IgD-negative memory B cell (primary cell): ENCODE measurements around the gene E2F3. TPM values are rescaled to one million over a fixed set of nuclear protein-coding genes. Genes with fewer than 3 reads are reported as not detected.

ENCODE experiments used
- H3K27ac Mint-ChIP-seq, 3 donors: one replicate each; pipeline ENCODE4 v1.8.0; 2020 to 2022; ENCODE audit warnings: mild to moderate bottlenecking in 3 of 3, mixed read lengths in 3 of 3, moderate library complexity in 1 of 3
- H3K27me3 Mint-ChIP-seq: one replicate; pipeline ENCODE4 v1.8.0; 2021; ENCODE audit warnings: mixed read lengths
- H3K36me3 Mint-ChIP-seq: one replicate; pipeline ENCODE4 v1.8.0; 2020; ENCODE audit warnings: mild to moderate bottlenecking, mixed read lengths
- H3K4me1 Mint-ChIP-seq, 3 donors: one replicate each; pipeline ENCODE4 v1.8.0; 2020 to 2022; ENCODE audit warnings: mixed read lengths in 3 of 3, mild to moderate bottlenecking in 1 of 3
- H3K4me3 Mint-ChIP-seq, 4 donors: one replicate each; pipeline ENCODE4 v1.8.0; 2020 to 2022; ENCODE audit warnings: mild to moderate bottlenecking in 4 of 4, mixed read lengths in 4 of 4, moderate library complexity in 3 of 4
- H3K9me3 Mint-ChIP-seq, 3 donors: one replicate each; pipeline ENCODE4 v1.8.0; 2020 to 2021; ENCODE audit warnings: mixed read lengths in 3 of 3, mild to moderate bottlenecking in 1 of 3
- polyA plus RNA-seq: library from polyadenylated mRNA; unstranded; fragments of 300-500 nt; fragmentation: Illumina TruSeq; gene quantifications from one replicate; pipeline ENCODE4 v1.2.3, GENCODE V29; 2021

The E2F3 gene
- polyA plus RNA-seq, 1 donor from 2014 or later: 3.0 TPM

DNA sequence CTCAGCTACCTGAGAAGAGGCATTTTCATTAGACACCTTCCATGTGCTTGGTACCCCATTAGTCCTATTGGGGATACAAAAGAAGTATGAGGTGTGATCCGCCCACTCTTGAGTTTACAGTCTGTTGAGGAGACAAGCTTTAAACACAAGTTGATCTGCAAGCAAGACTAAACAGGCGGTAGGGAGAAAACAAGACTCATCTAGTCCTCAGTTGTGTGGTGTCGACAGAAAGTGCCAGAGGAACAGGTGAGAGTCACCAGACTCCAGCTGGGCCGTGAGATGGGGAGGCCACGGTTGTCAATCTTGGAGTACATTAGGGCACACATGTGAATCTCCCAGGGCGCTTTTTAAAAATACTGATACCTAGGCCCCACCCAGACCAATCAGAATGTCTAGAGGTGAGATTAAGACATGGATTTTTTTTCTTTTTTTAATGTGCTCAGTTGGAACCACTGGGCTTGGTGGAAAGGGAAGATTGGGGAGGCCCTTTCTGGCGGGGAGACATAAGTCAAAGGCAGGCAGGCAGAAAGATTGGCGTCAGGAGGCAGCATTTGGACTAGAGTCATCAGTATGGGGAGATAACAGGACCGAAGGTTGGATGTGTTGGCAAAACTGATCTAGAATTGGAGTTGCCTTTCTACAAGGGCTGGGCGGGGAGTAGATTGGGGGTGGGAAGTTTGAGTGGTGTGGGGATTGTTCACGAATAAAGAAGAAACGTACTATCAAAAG lies 10.4 kb downstream of the E2F3 start:
- peaks cover 9% of the 10 kb centered on the region for H3K36me3 Mint-ChIP-seq
- H3K27ac Mint-ChIP-seq: no peak overlapping the region
- no peaks in the 10 kb centered on the region for H3K27me3 Mint-ChIP-seq
- peaks cover 33 to 42% (median 39%) of the 10 kb centered on the region in 3 donors for H3K4me1 Mint-ChIP-seq
- H3K4me3 Mint-ChIP-seq: peak overlapping the region in 1 of 4 donors; percentile 52
- H3K9me3 Mint-ChIP-seq: no peaks in the 10 kb centered on the region

DNA sequence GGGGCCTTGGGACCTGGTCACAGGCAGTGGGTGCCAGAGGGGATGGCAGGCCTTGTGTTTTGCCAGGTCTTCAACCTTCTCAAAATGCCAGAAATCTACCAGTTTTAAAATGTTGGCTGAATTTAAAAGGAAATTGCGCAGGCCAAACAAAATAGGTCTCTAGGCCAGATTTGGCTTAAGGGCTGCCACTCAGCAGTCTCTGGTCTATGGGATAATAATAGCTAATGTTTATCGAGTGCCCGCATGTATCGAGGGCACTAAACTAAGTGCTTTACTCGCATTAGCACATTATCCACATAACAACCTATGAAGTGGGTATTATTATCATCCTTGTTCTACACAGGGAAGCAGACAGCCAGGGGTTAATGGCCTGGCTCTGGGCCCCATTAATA lies 11.0 kb downstream of the E2F3 start:
- no peak overlapping the region for H3K4me3 Mint-ChIP-seq
- H3K27me3 Mint-ChIP-seq: no peaks in the 10 kb centered on the region
- no peak overlapping the region for H3K27ac Mint-ChIP-seq
- H3K9me3 Mint-ChIP-seq: no peaks in the 10 kb centered on the region
- peaks cover 7% of the 10 kb centered on the region for H3K36me3 Mint-ChIP-seq
- H3K4me1 Mint-ChIP-seq: peaks cover 34 to 43% (median 37%) of the 10 kb centered on the region in 3 donors

DNA sequence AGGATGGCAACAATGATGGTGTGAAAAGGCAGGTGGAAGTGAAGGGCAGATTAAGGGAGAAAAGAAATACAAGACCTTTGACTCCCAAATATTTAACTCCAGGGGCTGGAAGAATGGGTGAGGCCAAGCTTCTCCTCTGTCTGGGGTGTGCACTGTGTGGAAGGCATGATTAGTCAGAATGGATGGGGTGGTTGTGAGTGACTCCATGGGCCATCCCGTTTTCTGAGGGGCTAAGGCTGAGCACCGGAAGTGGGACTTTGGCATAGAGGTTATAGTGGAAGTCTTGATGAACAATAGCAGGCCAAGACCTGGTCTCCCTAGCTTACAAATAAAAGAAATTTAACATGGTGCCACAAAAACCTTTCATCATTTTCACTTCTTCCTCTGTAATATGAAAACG lies 12.1 kb downstream of the E2F3 start:
- H3K27me3 Mint-ChIP-seq: no peaks in the 10 kb centered on the region
- peaks cover 9% of the 10 kb centered on the region for H3K36me3 Mint-ChIP-seq
- no peak overlapping the region for H3K4me3 Mint-ChIP-seq
- peaks cover 39 to 47% (median 40%) of the 10 kb centered on the region in 3 donors for H3K4me1 Mint-ChIP-seq
- peak overlapping the region in 1 of 3 donors; percentile 55 for H3K27ac Mint-ChIP-seq
- no peaks in the 10 kb centered on the region for H3K9me3 Mint-ChIP-seq

DNA sequence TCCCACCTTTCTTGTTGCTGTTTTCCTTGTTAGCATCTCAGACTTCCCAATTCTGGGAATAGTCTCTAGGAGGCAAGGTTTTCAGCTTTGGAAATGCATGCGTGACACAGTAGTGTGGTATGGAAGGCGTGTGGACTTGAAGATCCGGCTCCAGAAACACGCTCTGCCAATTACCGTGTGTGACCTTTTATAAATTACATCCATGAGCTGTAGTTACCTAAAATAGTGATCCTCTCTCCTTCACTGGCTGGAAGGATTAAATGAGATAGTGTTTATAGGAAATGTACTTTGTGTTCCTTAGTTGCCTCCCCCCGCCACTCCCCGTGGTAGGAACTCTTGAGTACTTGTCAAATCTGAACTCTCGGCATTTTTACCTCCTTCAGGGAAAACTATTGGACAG lies 13.0 kb downstream of the E2F3 start:
- peak overlapping the region in 1 of 3 donors; percentile 7 for H3K27ac Mint-ChIP-seq
- no peak overlapping the region for H3K4me3 Mint-ChIP-seq
- H3K27me3 Mint-ChIP-seq: no peaks in the 10 kb centered on the region
- H3K36me3 Mint-ChIP-seq: peaks cover 9% of the 10 kb centered on the region
- no peaks in the 10 kb centered on the region for H3K9me3 Mint-ChIP-seq
- H3K4me1 Mint-ChIP-seq: peaks cover 33 to 42% (median 35%) of the 10 kb centered on the region in 3 donors

DNA sequence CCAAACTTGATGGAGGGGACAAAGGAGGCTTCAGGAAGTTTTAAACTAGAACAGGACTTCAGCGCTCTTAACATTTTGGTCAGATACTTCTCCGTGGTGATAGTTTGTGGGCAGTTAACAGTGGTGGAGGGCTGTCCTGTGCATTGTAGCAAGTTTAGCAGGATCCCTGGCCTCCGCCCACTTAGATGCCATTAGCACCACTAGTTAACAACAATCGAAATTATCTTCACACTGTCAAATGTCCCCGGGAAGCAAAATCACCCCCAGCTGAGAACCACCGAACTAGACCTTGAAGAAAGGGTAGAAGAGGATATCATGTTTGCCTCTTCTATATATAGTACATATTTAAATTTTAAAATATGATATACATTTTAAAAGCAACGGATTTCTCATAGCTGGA lies 13.6 kb downstream of the E2F3 start:
- no peaks in the 10 kb centered on the region for H3K27me3 Mint-ChIP-seq
- peaks cover 12% of the 10 kb centered on the region for H3K36me3 Mint-ChIP-seq
- H3K4me3 Mint-ChIP-seq: no peak overlapping the region
- H3K27ac Mint-ChIP-seq: peak overlapping the region in 1 of 3 donors; percentile 7
- no peaks in the 10 kb centered on the region for H3K9me3 Mint-ChIP-seq
- peaks cover 27 to 37% (median 30%) of the 10 kb centered on the region in 3 donors for H3K4me1 Mint-ChIP-seq

DNA sequence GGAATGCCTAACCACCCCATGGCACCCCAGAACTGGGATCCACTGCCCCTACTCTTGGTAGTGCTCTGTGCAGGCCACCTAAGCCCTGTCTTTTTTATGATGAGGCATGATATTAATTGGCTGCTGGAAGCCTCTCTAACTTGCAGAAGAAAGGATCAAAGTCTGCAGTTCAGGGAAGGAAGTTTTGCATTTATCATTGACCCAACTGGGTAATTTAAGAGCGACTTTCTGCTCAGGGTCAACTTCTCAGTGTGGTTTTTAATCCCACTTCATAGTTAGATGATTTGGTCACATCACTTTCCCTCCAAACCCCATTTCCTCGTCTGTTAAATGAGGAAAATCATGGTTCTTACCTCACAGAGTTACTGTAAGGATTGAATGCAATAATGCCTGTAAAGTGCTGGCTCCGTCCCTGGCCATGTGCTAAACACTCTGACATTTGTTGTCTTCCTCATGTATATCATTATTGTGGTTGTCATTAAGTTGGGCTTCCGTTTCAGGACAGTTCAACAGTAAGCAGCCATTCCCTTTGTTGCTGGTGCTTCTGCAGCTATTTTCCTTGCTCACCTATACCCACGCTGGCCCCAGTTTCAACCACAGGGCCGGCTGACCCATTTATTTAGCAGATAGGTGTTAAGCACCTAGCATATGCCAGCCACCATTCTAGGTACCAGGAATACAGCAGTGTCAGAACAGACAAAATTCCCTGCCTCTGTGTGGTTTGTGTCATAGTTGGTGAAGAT lies 14.2 kb downstream of the E2F3 start:
- Mint-ChIP-seq H3K4me3 (no peak overlapping the region), H3K27ac (peak overlapping the region in 1 of 3 donors; percentile 40), H3K36me3 (peaks cover 14% of the 10 kb centered on the region), H3K4me1 (peaks cover 25 to 37% (median 30%) of the 10 kb centered on the region in 3 donors), H3K9me3 (no peaks in the 10 kb centered on the region), H3K27me3 (no peaks in the 10 kb centered on the region)

DNA sequence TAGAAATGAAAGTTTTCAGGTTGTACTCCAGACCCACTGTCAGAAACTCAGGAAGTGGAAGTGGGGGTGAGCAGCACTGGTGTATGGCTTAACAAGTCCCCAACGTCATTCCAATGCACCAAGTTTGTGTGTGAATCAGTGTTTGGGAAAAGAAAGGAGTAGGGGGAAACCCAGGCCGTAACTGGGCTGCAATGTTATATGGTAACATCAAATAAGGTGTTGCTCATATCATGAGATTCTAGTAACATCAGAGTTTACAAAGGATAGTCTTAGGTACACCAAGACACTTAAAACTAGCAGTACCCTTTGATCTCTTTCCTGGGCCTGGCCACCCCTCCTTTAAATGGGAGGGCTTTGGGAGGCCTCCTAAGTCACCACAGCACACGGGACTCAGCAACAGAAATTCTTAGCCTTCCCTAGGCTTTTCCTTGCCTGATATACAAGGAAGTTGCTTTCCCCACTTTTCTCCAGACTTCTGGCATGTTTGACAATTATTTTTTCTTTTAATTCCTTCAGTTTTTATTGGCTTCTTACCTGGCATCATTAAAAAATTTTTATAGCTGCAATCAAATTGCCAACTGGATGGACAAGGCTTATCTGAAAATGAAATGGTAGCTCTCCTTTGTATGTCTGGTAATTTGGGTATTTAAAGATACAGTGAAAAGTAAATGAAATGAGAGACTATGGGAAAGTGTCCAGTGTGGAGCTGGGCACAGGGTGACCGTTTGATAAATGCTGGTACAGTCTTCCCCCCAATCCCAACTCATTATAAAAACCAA lies 15.1 kb downstream of the E2F3 start:
- Mint-ChIP-seq H3K27me3 (no peaks in the 10 kb centered on the region), H3K27ac (peak overlapping the region in 1 of 3 donors; percentile 4), H3K9me3 (peaks cover 0 to 2% (median 0%) of the 10 kb centered on the region in 3 donors), H3K36me3 (peaks cover 14% of the 10 kb centered on the region), H3K4me3 (peak overlapping the region in 1 of 4 donors; percentile 35), H3K4me1 (peaks cover 24 to 34% (median 24%) of the 10 kb centered on the region in 3 donors)

DNA sequence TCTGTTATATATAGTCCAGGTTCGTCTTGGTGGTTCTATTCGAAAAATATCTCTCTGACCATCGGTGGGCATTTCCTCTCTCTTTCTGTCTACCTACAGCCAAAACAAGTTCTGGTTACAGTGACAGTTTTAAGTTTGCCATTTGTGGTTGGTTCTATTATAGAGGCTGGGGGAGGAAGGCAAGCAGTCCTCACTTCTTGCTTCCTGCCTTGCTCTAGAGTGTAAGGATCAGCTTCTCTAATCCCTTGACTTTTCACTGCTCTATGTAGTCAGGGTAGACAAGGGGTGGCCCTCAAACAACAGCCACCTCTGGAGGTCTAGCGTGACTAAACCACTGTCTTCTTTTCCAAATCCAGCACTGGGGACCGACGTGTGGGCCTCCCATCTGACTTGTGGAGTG lies 16.1 kb downstream of the E2F3 start:
- H3K36me3 Mint-ChIP-seq: peaks cover 14% of the 10 kb centered on the region
- no peak overlapping the region for H3K27ac Mint-ChIP-seq
- H3K9me3 Mint-ChIP-seq: peaks cover 0 to 2% (median 0%) of the 10 kb centered on the region in 3 donors
- peak overlapping the region in 1 of 4 donors; percentile 83 for H3K4me3 Mint-ChIP-seq
- H3K27me3 Mint-ChIP-seq: no peaks in the 10 kb centered on the region
- peaks cover 19 to 34% (median 24%) of the 10 kb centered on the region in 3 donors for H3K4me1 Mint-ChIP-seq

DNA sequence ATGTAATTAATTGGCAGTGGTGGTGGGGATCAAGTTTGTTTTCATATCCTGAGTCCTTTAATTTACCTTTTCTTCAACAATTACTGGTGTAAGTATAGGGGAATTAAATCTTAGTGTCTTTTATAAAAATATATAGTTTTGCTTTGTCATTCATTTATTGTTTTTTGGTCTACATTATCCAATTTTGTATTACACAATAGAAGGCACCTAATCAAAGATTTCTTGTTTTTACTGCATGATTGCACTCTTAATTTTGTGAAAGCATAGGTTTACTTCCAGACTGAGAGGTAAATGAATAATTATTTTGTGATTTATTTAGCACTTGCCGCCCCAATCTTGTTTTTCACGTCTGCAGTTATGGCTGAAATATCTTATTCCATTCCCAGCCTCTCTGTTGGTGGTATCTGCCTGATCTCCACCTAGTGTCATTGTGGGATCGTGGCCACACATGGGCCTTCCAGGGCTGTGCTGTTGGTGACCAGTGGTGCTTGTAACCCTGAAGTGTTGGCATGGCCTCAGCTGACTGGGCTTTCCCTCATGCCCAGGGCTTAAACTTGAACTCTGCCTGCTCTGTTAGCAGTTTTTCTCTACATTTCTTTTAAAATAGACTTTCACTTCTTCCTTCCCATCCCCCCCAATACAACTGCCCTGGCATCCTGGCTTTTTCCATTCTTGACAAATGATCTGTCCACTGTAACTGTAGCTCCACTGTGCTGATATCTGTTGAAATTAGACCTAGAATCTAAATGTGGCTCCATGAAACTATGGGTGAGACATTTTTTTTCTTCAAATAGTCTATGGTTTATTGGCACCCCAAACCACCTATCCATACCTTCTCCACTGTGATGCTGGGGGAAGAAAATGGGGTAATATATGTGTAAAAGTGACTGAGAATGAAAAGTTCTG lies 24.8 kb downstream of the E2F3 start:
- no peaks in the 10 kb centered on the region for H3K9me3 Mint-ChIP-seq
- peaks cover 15 to 28% (median 25%) of the 10 kb centered on the region in 3 donors for H3K4me1 Mint-ChIP-seq
- H3K4me3 Mint-ChIP-seq: no peak overlapping the region
- H3K27ac Mint-ChIP-seq: no peak overlapping the region
- H3K36me3 Mint-ChIP-seq: peaks cover 11% of the 10 kb centered on the region
- no peaks in the 10 kb centered on the region for H3K27me3 Mint-ChIP-seq

DNA sequence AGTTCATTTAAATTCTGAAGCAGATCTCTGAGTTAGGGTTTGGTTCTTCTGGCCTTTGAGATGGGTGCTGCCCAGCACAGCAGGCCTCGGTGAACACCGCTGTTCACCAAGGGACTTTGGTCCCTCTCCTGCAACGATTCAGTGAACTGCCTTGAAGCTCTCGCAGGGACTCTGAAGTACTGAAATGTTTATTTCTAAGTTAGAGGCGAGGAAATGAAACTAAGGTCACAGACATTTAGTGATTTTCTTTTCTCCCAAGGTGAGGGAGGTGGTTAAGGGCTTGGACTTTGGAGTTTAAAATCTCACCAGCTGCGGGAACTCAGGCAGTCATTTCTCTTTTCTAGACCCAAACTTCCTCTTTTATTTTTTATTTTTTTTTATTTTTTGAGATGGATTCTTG lies 26.2 kb downstream of the E2F3 start:
- Mint-ChIP-seq H3K27ac (peak overlapping the region in 2 of 3 donors; percentile 3 to 82), H3K4me3 (peak overlapping the region in 3 of 4 donors; percentile 1 to 88 (median 83)), H3K27me3 (no peaks in the 10 kb centered on the region), H3K36me3 (peaks cover 13% of the 10 kb centered on the region), H3K4me1 (peaks cover 15 to 28% (median 25%) of the 10 kb centered on the region in 3 donors), H3K9me3 (peaks cover 0 to 6% (median 0%) of the 10 kb centered on the region in 3 donors)

DNA sequence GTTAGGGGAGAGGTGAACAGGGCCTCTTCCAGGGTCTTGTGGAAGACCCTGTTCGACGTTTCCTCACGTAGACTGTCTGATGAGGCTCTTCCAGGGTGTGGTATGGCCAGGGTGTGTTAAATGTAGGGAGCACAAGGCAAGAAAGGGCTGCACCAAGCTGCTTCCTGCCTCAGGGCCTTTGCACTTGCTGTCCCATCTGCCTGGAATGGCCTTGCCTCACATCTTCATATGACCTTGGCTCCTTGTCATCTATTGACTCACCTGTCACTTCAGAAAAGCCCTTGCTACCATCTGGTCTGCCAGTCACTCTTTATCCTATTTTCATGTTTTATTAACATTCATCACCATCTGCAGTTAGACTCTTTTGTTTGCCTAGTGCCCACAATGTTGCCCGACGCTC lies 31.0 kb downstream of the E2F3 start:
- H3K9me3 Mint-ChIP-seq: peaks cover 0 to 6% (median 0%) of the 10 kb centered on the region in 3 donors
- H3K36me3 Mint-ChIP-seq: peaks cover 20% of the 10 kb centered on the region
- H3K27me3 Mint-ChIP-seq: no peaks in the 10 kb centered on the region
- no peak overlapping the region for H3K4me3 Mint-ChIP-seq
- H3K27ac Mint-ChIP-seq: no peak overlapping the region
- H3K4me1 Mint-ChIP-seq: peaks cover 3 to 9% (median 6%) of the 10 kb centered on the region in 3 donors

DNA sequence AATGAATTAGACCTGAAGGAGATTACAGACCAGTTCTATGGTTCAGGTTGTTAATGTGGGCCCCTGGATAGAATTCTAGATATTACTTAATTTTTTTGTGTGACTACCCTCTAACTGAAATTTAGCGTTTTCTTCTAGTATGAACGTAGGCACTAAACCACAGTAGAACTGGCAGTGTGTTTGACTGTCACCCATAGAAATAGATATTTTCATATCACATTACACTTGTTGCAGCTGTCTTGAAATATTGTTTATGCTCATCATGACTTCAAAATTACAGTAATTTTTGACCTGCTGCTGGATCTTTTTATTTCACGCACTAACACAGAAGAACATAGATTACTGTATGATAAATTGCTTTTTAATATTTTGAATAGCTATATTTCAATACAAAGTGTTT lies 31.6 kb downstream of the E2F3 start:
- peaks cover 0 to 9% (median 4%) of the 10 kb centered on the region in 3 donors for H3K4me1 Mint-ChIP-seq
- H3K27ac Mint-ChIP-seq: no peak overlapping the region
- H3K9me3 Mint-ChIP-seq: peaks cover 0 to 7% (median 0%) of the 10 kb centered on the region in 3 donors
- no peaks in the 10 kb centered on the region for H3K27me3 Mint-ChIP-seq
- no peak overlapping the region for H3K4me3 Mint-ChIP-seq
- peaks cover 20% of the 10 kb centered on the region for H3K36me3 Mint-ChIP-seq

DNA sequence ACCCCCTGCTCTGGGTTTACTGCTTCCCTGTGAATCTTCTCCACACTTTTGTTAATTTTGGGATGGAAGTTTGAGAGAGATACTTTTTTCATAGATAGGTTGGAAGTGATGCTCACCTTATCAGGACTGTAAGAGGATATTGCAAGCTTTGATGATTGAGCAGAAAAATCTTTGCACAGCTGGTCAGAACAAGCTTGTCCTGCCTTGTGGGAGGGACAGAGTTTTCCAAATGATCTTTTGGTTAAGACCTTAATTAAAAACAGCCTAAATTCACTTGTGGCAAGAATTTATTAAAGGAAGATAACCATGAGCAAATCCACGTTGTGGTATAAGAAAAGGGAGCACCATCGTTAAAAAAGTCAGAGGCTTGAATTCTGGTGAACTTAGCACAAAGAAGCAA lies 32.2 kb downstream of the E2F3 start:
- Mint-ChIP-seq H3K27ac (peak overlapping the region in 1 of 3 donors; percentile 76), H3K9me3 (peaks cover 0 to 11% (median 0%) of the 10 kb centered on the region in 3 donors), H3K27me3 (no peaks in the 10 kb centered on the region), H3K4me3 (no peak overlapping the region), H3K36me3 (peaks cover 20% of the 10 kb centered on the region), H3K4me1 (peaks cover 0 to 6% (median 4%) of the 10 kb centered on the region in 3 donors)

DNA sequence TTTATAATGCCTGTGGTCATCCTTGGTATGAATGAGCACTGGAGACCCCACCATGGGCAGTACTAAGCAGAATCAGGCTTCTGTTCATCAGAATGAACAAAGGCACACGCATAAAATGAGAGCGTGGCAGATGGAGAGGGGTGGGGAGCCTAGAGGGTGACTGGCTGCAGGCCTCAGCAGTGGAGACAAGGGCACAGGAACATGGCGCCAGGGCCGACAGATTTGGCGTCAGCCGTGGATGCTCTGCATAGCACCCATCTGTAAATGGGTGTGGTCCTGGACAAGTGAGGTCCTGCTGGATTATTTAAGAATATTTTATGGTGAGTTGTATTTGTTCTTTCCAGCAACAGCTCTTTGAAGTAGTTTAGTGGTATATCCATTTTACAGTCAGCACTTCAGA lies 33.1 kb downstream of the E2F3 start:
- peaks cover 0 to 11% (median 0%) of the 10 kb centered on the region in 3 donors for H3K9me3 Mint-ChIP-seq
- no peak overlapping the region for H3K4me3 Mint-ChIP-seq
- H3K36me3 Mint-ChIP-seq: peaks cover 24% of the 10 kb centered on the region
- H3K27me3 Mint-ChIP-seq: no peaks in the 10 kb centered on the region
- H3K4me1 Mint-ChIP-seq: peaks cover 0 to 5% (median 4%) of the 10 kb centered on the region in 3 donors
- H3K27ac Mint-ChIP-seq: peak overlapping the region in 1 of 3 donors; percentile 43
